IMR-90 (cell line): Measurements from ENCODE around the gene CLEC2A.

ENCODE experiments used
- CEBPB ChIP-seq: IDR thresholded peaks from 2 replicates; pipeline ENCODE4 v1.6.1; 2012; ENCODE audit warnings: low read depth, low read length, improper control_type of control experiment
- MXI1 ChIP-seq: IDR thresholded peaks from 2 replicates; pipeline ENCODE4 v1.6.1; 2012; ENCODE audit warnings: low read depth, mild to moderate bottlenecking, low read length, moderate library complexity, borderline replicate concordance
- POLR2A ChIP-seq: IDR thresholded peaks from 2 replicates; pipeline ENCODE4 v1.6.1; 2012; ENCODE audit warnings: mild to moderate bottlenecking, low read depth, low read length
- TF ChIP-seq, protein P1 (sequence below): conservative IDR thresholded peaks from 2 replicates; pipeline ENCODE4 v1.5.1; 2012; ENCODE audit warnings: mild to moderate bottlenecking, low read depth, low read length, improper control_type of control experiment
- TF ChIP-seq, protein P2 (sequence below): fragments of 150-350 bp; IDR thresholded peaks from 2 replicates; pipeline ENCODE4 v1.6.1; 2017; ENCODE audit warnings: mild to moderate bottlenecking, antibody characterized with exemption, low read length, low read depth

DNA sequence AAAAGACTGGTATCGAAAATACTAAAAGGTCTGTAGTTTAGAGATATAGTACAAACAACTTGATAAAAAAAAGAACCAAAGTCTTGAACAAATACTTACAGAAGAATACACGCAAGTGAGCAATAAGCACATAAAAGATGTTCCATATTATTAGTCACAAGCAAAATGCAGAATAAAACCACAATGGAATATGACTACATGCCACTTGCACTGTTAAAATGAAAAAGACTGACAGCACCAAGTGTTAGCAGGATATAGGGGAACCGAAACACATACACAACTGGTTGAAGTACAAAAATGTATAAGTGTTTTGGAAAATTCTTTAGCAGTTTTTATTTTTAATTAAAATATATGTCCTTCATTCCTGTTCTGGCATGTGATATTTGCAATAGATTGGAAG, 3.6 kb downstream of the CLEC2A start:
- TF ChIP-seq, protein P1, sequence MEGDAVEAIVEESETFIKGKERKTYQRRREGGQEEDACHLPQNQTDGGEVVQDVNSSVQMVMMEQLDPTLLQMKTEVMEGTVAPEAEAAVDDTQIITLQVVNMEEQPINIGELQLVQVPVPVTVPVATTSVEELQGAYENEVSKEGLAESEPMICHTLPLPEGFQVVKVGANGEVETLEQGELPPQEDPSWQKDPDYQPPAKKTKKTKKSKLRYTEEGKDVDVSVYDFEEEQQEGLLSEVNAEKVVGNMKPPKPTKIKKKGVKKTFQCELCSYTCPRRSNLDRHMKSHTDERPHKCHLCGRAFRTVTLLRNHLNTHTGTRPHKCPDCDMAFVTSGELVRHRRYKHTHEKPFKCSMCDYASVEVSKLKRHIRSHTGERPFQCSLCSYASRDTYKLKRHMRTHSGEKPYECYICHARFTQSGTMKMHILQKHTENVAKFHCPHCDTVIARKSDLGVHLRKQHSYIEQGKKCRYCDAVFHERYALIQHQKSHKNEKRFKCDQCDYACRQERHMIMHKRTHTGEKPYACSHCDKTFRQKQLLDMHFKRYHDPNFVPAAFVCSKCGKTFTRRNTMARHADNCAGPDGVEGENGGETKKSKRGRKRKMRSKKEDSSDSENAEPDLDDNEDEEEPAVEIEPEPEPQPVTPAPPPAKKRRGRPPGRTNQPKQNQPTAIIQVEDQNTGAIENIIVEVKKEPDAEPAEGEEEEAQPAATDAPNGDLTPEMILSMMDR = no peak
- TF ChIP-seq POLR2A (no peak), CEBPB (no peak), MXI1 (no peak)
- TF ChIP-seq, protein P2, sequence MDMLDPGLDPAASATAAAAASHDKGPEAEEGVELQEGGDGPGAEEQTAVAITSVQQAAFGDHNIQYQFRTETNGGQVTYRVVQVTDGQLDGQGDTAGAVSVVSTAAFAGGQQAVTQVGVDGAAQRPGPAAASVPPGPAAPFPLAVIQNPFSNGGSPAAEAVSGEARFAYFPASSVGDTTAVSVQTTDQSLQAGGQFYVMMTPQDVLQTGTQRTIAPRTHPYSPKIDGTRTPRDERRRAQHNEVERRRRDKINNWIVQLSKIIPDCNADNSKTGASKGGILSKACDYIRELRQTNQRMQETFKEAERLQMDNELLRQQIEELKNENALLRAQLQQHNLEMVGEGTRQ = no peak
